ENCODE data around the gene ANTKMT.
"Not testable (repeated sequence)": the region's sequence is repeated elsewhere in the genome, so short reads cannot be mapped to it uniquely, and the experiment has no call there.

Gene ANTKMT

GRCh38 chr16:728890-729744 is 8.2 kb downstream of the ANTKMT start:
- no peak for DNase-seq

- no peak for DNase-seq
Measured at GRCh38 chr16:729768-730665, 9.1 kb downstream of the ANTKMT start.

GRCh38 chr16:730666-731509 is 9.9 kb downstream of the ANTKMT start:
- DNase-seq, result no peak

- no peak for DNase-seq
Measured at GRCh38 chr16:732332-732731, 11.4 kb downstream of the ANTKMT start.

- DNase-seq, result no peak
Measured at GRCh38 chr16:732936-733335, 12.0 kb downstream of the ANTKMT start.

- no peak for DNase-seq
Measured at GRCh38 chr16:733382-734207, 12.6 kb downstream of the ANTKMT start.

GRCh38 chr16:734208-734980 is 13.4 kb downstream of the ANTKMT start:
- DNase-seq, result no peak

GRCh38 chr16:734981-735881 is 14.3 kb downstream of the ANTKMT start:
- no peak for DNase-seq

- DNase-seq, result no peak
Measured at GRCh38 chr16:735982-736453, 15.1 kb downstream of the ANTKMT start.

- no peak for DNase-seq
Measured at GRCh38 chr16:736936-737481, 16.1 kb downstream of the ANTKMT start.

- no peak for DNase-seq
Measured at GRCh38 chr16:739560-740458, 18.9 kb downstream of the ANTKMT start.

- no peak for DNase-seq
Measured at GRCh38 chr16:740459-740763, 19.5 kb downstream of the ANTKMT start.

GRCh38 chr16:740764-741505 is 20.0 kb downstream of the ANTKMT start, which contains the start of gene CIAO3:
Gene CIAO3 (minus strand): TSS chr16:740997. CDS start chr16:740985, 12 bp downstream.
- DNase-seq, result peak; percentile 91

GRCh38 chr16:741986-742629 is 21.2 kb downstream of the ANTKMT start:
- no peak for DNase-seq

- not testable (repeated sequence) for DNase-seq
Measured at GRCh38 chr16:742894-743293, 21.9 kb downstream of the ANTKMT start.

GRCh38 chr16:743794-744500 is 23.0 kb downstream of the ANTKMT start:
- no peak for DNase-seq

- peak; percentile 16 for DNase-seq
Measured at GRCh38 chr16:745739-746138, 24.8 kb downstream of the ANTKMT start.
